GM12872 (cell line): ENCODE measurements around the gene BCL2.

Source experiments
- TF ChIP-seq, protein P1 (sequence below): IDR thresholded peaks from 3 replicates; pipeline ENCODE4 v1.5.1; 2011; ENCODE audit warnings: low read depth, mild to moderate bottlenecking, low read length, moderate library complexity; ENCODE audit not compliant: insufficient read depth

The BCL2 gene

DNA sequence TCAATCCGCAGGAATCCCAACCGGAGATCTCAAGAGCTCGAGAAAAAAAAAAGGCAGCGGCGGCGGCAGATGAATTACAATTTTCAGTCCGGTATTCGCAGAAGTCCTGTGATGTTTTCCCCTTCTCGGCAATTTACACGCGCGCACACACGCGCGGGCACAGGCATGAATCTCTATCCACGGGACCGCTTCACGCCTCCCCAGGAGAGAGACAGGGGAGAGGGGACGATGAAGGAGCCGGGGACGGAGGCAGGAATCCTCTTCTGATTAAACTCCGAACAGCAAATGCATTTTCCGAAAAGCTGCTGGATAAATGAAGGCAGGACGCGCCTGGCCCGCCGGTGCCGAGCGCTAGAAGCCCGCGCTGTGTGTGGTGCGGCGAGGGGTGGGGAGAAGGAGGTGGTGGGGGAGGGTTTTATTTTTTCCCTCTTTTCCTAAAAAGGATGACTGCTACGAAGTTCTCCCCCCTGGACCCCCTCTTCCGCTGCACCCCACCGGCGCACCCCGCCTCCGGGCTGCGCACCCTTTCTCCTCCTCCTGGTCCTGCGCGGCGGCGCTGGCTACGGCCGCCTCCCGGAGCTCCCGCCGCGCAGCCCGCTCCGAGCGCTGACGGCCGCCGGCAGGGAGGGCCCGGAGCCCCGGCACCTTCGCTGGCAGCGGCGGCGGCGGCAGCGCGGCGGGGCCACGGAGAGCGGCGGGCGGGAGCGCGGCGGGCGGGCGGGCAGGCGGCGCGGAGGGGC, at the start of gene BCL2:
Gene BCL2 (minus strand): TSS at position 387 of the 740 bp plus-strand sequence.
- TF ChIP-seq, protein P1, sequence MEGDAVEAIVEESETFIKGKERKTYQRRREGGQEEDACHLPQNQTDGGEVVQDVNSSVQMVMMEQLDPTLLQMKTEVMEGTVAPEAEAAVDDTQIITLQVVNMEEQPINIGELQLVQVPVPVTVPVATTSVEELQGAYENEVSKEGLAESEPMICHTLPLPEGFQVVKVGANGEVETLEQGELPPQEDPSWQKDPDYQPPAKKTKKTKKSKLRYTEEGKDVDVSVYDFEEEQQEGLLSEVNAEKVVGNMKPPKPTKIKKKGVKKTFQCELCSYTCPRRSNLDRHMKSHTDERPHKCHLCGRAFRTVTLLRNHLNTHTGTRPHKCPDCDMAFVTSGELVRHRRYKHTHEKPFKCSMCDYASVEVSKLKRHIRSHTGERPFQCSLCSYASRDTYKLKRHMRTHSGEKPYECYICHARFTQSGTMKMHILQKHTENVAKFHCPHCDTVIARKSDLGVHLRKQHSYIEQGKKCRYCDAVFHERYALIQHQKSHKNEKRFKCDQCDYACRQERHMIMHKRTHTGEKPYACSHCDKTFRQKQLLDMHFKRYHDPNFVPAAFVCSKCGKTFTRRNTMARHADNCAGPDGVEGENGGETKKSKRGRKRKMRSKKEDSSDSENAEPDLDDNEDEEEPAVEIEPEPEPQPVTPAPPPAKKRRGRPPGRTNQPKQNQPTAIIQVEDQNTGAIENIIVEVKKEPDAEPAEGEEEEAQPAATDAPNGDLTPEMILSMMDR, result no peak

DNA sequence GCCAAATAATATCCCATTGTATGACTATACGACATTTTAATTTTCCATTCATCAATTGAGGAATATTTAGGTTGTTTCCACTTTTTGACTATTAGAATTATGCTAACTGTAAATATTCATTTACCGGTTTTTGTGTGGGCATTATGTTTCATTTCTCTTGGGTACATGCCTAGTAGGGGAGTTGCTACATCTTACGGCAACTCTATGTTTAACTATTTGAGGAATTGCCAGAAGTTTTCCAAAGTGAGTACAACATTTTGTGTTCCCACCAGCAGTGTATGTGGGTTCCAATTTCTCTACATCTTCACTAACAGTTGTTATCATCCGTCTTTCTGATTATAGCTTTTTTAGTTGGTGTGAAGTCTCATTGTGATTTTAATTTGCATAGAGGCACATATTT, 49.0 kb upstream of the BCL2 start:
- TF ChIP-seq, protein P1, result no peak

DNA sequence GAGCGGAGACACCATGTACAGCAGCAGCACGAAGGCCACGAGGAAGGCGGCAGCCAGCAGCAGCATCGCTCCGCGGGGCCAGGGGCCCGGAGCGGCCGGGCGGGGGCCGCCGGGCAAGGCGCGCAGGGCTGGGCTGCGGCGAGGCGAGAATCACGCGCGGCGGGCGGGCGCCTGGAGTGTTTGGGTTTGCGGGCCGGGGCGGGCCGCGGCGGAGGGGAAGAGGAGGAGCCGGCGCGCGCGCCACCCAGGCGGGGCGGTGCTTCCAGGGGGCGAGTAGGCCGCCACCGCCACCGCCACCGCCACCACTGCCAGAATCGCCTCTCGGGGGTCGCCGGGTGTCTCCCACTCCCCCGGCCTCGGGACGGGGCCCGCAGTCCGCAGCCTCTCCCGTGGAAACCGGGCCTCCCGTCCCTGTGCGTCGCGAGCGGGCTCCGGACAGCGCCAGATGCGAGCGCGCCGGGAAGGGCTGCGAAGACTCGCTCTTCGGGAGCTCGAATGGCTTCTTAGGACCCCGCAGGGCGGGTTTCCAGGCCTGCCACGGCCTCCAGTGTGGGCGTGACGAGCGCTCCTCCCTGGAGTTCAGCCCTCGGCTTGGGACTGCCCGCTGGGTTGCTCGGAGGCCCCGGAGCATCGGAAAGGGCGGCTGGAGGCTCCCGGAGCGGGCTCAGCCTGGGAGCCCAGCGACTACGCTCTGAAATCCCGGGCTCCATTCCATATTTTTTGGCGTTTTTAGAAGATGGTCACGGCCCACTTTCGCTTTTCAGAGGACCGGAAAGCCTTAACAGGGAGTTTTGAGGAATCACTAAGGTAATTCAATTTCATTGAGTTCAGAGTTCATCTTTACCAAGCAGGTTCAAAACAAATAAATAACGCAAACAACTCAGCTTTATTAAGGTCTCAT, 47.7 kb upstream of the BCL2 start, which contains the start of gene KDSR:
Gene KDSR (minus strand): TSS at position 154 of the 901 bp plus-strand sequence. CDS start 88 bp downstream, at position 66.
- TF ChIP-seq, protein P1, result no peak

DNA sequence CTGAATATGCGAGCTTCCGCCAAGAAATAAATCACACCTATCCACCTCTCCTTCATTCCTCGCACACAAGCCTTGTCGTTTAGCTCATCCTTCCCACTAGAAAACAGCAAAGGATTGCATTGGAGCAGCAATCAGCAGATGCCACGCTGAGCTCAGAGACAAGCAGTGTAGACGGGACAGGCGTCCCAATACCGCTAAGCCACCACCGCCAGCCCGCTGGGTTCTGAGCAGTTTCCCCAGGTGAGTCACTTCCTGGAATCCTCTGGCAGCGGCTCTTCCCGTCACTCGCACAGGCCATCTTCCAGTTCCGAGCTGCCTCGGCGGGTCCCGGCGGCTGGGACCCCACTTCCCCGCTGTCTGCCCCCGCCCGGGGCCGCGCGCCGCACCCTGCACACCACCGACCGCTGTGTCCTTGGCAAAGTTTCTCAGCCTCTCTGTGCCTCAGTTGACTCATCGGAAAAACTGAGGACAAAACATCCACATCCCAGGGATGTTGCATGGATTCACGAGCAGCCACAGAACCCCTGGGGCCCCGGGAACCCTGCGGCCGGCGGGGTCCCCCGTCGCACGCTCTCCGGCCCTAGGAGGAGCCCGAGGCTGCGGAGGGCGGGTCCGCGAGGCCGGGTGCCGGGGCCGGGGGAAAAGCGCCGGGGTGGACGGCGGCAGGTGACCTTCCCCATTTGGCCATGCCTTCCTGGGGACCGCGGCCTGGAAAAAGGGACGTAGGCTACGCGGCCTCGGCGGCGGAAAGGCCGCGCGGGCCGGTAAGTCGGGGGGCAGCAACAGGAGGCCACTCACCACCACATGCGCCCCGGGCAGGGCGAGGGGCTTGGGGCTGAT, 46.9 kb upstream of the BCL2 start:
- TF ChIP-seq, protein P1, result no peak

DNA sequence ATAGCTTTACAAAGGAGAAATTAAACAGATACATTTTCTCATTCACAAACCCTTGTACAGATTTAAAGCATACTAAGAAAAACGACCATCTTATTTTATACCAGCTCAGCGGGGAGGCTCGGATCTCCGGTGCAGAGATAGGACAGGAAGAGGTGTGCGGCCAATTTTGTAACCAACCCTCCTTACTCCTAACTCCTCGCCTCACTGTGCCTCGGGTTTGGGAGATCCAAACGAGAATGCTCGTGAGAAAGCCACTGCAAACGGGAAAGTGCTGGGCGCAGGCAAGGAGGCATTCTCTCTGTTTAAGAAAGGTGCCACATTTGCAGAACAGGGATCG, 46.3 kb upstream of the BCL2 start:
- TF ChIP-seq, protein P1, result no peak

DNA sequence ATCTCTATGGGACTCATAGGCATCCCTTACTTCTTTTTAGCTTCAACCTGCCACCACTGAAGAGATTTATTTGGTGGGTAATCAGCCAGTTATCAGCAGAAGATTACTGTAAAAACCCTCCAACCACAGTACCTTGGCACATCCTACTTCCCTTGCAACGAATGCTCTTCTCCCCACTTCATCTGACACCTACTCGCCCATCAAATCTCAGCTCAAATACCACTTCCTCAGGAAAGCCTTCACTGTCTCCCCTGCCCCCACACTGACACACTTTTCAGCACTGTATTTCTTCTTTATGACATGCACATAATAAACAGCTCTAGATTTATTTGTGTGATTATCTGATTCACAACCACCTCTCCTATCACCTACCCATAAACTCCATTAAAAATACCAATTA, 44.4 kb upstream of the BCL2 start:
- TF ChIP-seq, protein P1, result no peak
